HG02840 (cell line): ENCODE results near the gene SPOCK3.

ENCODE experiments used
- ATAC-seq: cut with Tn5 transposase; IDR thresholded peaks from one replicate; pipeline ENCODE4 v1.9.1; 2021; ENCODE audit warnings: mild to moderate bottlenecking, moderate library complexity, moderate number of reproducible peaks; ENCODE audit not compliant: unreplicated experiment, low FRiP score

Gene SPOCK3

DNA sequence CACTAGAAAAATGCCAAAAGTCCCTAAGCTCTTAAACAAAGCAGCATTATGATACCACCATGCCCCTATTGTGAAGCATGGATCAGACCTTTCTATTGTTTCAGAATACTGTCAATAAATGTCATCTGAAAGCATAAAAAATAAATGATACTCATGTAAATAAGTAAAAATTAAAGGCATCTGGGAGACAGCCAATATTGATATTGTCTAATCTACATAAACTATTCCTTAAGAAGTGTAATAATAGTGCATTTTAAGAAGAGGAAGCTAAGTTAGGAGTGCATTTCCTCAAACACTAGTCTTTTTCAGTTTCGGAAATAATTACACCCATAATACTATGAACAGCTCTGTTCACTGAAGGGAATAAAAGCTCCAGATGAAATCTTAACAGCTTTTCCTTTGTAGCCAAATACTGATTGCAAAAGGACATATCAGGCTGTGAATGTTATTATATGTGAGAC is 181.6 kb downstream of the SPOCK3 start:
- ATAC-seq, result no peak

DNA sequence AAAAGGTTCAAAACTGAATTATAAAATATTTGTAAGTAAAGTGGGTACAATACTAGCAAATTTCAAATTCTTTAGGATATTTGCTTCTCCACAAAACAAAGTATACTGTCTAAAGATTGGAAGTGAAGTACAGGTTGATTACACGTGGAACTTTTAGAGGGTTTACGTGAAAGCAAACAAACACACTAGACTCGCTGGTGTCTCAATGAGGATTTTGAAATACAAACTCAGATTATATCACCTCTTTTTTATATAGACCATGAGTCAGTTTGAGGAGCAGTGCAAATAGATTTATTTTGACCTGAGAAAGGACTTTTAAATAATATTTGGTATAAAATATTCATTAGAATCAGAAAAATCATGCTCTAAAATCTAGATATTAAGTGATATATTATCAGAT is 185.0 kb downstream of the SPOCK3 start:
- no peak for ATAC-seq

DNA sequence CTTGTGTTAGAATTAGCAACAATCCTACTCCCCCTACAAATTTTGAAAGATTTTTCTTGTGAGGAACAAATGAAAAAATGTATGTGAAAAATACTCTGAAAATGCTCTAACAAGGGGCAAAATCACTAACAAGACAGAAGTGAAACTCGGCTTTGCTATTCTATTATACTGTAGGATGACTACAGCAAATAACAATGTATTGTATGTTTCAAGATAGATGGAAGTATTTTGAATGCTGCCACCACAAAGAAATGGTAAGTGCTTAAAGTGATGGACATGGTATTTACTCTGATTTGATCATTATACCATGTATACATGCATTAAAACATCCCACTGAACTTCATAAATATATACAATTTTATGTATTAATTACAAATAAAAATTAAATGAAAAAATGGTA is 192.8 kb downstream of the SPOCK3 start:
- no peak for ATAC-seq

DNA sequence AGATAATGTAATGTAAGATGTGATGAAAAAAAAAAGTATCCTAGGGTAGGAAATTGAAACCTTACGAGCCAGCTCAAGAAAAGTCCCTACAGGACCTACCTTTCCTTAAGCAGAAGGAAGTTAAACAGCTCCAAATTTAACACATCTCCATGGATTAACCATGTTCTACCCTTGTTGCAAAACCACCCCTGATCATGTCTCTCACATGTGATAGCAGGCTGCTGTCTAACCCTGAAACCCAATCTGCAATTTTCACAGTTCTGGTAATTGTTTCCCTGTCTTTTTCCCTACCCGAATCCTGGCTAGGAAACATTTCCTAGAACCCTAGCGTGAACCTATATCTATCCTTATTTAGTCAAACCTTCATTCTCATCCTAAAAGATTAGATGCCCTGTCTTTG is 198.9 kb downstream of the SPOCK3 start:
- no peak for ATAC-seq

DNA sequence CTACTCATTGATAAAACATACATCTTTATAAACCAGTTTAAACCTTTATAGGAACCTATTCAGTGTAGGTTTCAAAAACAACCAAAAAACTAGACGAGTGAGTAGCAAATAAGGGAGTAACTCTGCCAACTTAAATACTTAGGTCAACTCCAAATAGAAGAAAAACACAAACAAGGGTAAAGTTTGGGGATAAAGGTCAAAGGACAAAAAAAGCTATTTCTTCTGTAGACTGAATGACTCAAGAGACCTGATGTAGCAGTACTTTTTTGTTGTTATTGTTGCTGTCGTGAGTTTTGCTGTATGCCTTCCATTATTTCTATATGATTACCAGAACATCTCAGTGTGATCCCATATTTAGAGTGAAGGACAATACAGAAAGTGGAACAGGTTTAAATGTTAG is 199.3 kb downstream of the SPOCK3 start:
- ATAC-seq, result no peak

DNA sequence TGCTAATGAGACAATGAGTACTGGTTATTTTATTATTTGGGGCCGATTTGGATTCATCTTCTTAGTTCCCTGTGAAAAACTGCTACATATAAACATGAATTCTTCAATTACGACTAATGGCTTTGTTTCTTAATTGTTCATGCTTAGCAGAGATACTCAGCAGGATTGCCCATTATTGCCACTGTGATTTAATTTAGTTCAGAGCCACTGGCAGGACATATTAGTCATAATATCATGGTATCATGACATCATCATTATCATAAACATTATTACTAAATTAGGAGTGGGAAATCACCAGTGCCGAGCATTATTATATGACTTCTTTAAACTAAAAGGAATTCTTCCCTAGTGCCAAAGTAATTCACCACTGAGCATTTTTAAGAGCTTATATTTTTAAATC is 201.4 kb downstream of the SPOCK3 start:
- no peak for ATAC-seq

DNA sequence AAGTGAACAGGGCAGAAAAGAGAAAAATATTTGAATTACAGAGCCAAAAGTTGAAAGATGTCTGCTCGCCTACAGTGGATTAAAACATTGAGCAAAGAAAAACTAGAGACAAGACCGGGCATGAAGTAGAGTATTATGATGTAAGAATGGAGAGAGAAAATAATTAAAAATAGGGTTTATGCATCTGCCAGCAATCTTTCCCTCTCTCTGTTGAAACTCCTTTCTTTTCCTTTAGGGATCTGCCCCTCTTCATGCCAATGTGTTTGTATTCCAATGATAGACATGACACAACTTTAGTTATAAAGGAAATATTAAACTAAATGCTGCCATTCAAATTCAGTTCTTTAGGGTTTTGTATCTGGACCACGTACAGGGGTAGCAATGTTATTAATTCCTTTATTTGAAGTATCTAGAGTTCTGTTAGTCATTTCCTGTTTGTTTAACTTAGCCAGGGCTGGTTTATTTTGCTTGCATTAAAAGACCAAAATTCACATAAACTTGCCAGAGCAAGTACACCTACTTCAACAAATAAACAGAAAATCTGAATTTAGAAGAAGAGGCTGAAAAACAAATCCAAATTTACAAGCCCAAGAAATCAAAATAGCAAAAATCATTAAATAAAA is 202.6 kb downstream of the SPOCK3 start:
- ATAC-seq, result no peak

DNA sequence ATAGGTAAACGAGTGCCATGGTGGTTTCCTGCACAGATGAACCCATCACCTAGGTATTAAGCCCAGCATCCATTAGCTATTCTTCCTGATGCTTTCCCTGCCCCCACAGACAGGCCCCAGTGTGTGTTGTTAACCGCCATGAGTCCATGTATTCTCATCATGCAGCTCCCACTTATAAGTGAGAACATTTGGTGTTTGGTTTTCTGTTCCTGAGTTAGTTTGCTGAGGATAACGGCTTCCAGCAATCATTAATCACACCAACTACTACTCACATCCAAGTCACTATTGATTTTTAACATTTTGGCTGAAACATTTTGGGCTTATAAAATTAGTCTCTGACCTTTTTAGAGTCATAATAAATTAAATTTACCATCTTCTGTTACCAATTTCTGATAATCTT is 205.3 kb downstream of the SPOCK3 start:
- ATAC-seq, result no peak

DNA sequence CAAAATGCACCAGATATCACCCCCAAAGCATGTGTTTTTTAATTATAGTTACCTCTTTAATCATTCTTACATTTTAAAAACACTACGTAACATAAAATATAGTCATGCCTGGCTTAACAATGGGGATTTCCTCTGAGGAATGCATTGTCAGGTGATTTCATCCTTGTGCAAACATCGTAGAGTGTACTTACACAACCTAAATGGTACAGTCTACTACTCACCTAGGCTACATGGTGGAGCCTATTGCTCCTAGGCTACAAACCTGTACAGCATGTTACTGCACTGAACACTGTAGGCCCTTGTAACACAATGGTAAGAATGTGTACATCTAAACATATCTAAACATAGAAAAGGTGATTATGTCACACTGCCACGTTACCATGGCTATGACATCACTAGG is 208.6 kb downstream of the SPOCK3 start:
- no peak for ATAC-seq

DNA sequence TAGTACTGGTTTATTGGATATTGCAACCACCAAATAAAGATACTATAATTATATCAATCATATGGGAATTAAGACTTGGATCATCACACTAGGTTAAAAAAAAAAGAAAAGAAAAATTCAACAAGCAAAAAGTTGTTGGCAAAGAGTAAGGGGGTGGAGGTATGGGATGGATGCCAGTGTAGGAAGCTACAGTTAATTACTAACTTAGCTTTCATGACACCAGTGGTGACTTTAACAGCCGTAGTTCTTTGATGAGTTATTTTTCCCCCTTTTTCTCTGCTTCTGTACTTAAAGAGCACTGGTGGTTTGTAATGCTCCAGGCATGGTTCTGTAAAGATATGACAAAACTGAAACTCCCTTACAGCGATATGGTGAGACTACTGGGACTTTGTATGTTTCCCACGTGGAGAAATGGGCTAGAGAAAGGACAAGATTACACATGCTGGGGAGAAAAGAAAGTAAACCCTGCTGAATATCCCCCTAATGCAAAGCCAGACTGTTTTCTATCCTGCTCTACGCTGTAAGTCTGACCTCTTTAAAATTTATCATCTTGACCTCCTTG is 210.8 kb downstream of the SPOCK3 start:
- no peak for ATAC-seq

DNA sequence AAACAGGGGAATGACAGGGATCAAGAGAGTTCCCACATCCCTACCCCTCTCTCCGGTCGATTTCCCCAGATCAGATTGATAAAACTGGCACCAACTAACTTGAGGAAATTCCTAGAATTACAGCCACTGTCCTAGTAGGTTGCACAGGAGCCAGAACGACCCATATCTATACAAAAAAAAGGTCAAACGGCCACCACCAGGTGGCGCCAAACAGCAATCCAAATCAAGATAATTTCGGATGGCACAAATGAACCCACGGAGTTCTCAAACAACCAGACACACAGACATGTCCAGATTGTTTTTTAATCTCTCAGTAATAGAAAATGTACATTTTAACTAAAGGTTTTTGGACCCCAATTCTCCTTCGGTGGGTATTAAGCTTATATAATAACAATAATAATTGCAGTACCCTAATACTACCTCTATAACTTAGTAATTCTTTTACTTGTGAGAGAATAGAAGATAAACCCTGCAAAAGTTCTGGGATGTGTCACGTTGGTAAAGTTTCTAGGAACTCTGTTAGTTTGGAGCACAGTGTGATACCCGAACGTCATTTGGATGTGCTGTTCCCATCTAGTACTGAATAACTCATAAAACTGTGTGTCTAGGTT is 212.6 kb downstream of the SPOCK3 start:
- ATAC-seq, result no peak

DNA sequence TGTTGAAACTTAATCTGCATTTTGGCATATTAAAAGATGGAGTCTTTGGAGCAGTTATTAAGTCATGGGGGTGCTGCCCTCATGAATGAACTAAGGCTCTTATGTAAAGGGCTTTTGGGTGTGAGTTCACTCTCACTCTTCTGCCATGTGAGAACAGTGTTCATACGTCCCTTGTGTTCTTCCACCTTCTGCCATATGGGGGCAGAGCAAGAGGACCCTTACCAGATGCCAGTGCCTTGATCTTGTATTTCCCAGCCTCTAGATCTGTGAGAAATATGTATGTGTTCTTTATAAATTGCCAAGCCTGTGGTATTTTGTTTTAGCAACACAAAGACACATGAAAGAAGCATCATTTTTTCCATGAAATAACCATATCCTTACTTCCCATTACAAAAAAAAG is 213.9 kb downstream of the SPOCK3 start:
- ATAC-seq, result no peak

DNA sequence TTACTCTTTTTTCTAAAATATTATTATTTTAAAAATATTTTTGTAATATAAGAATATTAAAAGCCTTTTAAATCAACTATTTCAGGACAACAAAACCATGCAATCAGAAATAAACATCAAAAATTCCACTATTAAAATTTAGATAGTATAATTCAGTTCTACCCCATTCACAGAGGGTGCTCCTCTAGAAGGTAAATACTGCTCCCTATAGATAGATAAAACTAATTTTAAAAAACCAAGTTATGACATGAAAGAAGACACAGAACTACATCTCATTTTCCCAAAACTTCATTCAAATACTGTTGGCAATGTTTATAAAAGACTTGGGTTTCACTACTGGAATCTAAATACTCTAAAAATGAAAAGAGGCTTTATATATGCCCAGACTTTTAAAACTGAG is 219.3 kb downstream of the SPOCK3 start:
- ATAC-seq, result no peak

DNA sequence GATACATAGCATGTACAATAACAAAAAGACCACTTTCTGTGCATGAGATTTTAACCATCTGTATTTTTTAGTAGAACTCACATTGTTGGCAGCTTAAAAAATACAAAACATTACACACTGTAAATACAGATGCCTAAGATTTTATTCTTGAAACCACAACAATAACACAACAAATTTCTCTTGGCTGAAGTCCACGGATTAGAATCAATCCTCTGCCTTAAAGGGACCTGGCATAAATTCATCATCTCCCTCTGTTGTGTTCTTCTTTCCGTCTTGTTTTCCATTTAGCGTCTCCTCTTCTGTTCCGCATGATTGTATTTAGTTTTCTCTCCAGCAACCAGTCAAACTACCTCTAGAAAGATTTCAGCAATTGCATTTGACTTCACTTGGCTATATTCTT is 231.0 kb downstream of the SPOCK3 start:
- ATAC-seq, result no peak

DNA sequence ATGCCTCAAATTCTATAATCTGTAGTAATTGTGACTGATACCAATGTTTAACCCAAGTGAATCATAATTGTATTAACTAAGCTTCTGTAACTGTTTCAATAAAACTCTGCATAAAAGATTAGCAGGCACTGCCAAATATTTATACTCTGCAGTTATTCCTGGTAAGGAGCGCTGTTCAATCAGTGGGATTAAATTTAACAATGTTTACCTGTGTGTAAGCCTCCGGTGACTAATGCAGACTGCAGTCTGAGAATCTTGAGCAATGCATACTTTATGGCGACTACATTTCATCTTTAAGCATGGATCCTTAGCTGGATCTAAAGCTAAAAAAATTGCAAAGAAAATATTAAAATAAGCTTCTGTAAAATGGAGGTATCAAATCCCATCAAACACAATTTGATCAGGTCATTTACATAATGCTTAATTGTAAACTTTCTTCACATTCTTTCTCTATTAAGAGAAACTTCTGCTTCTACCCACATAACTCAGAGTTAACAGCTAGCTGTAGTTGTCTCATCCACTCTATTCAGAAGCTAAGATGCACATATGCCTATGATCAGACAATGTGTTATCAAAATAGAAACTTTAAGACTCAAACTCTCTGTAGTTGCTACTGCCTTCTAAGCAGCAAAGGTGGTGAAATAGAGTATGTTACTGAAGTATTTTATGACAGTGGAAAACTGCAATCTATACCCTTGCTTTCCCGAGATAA is 234.0 kb downstream of the SPOCK3 start:
- no peak for ATAC-seq

DNA sequence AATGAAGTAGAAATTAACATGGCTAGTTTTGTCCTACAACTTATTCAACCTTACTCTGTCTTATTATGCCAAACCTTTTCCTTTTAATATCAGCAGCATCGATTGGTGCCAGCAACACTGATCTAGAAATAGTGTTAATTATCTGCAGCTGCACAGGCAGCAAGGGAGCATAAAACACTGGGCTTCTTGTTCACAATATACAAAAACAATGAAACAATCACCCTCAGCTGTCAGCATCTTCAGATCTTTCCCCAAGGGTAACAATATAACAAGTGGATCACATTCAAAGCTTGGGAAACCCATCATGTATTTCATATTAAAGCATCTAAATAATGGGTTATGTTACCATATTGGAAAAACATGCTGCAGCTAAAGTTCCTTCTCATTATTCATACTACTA is 238.1 kb downstream of the SPOCK3 start:
- ATAC-seq, result no peak

DNA sequence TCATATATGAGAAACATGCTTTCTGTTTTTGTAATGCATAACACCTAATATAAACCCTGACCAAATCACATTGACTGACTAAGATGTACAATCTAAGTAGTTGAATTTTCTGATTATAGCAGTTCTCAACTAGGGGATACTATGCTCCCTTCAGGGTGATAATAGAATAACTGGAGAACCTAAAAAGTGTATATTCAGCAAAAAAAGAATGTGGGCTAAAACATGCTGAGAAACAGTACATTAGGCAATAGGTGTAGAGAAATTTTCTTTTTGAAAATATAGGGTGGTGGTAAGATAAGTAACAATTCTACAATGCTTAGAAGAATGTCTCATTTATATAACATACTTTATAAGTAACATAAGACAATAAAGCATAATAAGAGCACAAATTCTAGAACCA is 239.6 kb downstream of the SPOCK3 start:
- no peak for ATAC-seq

DNA sequence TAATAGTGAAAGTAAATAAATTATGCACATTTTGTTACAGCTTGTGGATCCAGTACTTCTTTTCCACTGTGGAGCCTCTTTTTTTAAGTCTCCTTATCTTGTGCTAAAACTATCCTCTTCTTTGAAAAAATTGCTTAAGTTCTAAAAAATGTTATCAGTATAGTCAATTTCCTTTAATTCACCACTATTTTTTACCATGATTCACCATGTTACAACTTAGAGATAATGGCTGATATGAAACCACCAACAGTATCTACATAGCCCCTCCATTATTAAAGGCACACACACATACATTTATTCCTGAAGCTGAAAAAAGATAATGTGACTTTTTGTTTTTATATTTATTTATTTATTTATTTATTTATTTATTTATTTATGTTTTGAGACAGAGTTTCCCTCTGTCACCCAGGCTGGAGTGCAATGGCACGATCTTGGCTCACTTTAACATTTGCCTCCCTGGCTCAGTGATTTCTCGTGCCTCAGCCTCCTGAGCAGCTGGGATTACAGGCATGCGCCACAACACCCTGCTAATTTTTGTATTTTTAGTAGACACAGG is 243.2 kb downstream of the SPOCK3 start:
- no peak for ATAC-seq

DNA sequence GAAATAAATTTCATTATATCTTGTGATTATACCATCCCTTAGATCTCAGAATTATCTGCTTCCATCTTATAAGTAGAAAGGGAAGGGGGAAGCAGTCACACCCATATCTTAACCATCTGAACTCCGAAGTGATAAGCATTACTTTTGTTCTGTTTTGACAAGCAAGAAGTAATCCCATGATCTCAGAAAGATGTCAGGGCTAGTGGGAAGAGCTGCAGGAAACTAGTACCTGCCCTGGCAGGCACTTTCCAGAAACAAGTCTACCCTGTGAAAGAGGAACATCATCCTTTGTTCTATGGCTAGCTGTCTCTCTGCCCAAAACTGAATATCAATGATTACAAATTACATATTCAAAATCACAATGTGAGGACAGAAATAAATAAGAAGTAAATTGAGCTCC is 244.4 kb downstream of the SPOCK3 start:
- ATAC-seq, result no peak

DNA sequence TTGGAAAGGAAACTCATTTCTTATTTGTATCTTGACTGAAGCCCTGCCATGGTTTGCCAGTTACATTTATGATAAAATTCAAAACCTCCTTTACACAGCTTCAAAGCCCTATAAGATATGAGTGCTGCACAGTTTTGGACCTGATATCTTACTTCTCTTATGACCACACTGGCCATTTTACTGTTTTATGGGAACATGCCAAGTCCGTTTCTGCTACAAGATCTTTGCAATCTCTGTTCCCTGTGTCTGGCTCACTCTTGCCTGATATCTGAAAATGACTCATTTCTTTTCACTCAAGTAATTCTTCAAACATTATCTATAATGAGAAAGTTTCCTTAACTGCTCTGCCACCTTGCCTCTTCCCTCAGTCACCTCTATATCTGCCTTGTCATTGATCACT is 247.3 kb downstream of the SPOCK3 start:
- no peak for ATAC-seq

DNA sequence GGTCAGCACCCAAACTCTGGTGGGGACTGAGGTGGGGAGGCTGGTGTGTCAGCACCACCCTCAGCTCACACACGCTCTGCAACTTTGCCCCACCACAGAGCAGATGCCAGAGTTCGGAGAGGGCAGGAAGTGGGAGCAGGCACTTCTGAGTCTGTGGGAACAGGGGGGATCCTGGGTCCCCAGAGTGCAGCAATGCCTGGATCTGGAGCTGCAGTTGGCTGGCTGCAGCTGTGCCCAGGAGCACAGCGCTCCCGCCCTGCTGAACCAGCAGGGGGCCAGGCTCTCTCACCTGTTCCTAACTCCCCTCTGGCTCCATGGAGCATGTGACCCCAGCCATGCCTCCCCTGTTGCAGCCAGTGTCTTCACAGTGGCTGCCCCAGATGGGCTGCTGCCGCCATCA is 252.4 kb downstream of the SPOCK3 start:
- ATAC-seq, result no peak
